Esophagus muscularis mucosa (tissue), 4 donors: Measurements from ENCODE around the gene MOCOS.

ENCODE experiments used
- EP300 ChIP-seq: sonication (generic); formaldehyde crosslinking; IDR thresholded peaks from one replicate; pipeline ENCODE4 v1.6.1; 2017; ENCODE audit warnings: antibody characterized with exemption
- POLR2A ChIP-seq: fragments of 450-650 bp; IDR thresholded peaks from one replicate; pipeline ENCODE4 v1.6.1; 2017; ENCODE audit warnings: antibody characterized with exemption, moderate library complexity, mild to moderate bottlenecking, low read depth
- POLR2AphosphoS5 ChIP-seq, 2 donors: sonication (generic); formaldehyde crosslinking; IDR thresholded peaks; one replicate each; pipeline ENCODE4 v1.6.1; 2017; ENCODE audit warnings: antibody characterized with exemption in 2 of 2
- TF ChIP-seq, protein P1 (sequence below), 3 experiments: fragments of 200-600 bp in 2 of 3; fragments of 450-650 bp in 1 of 3; sonication (generic) in 2 of 3; IDR thresholded peaks; one replicate each; pipeline ENCODE4 v1.5.1; 2017 to 2019; ENCODE audit warnings: antibody characterized with exemption in 3 of 3, mild to moderate bottlenecking in 2 of 3, moderate library complexity in 1 of 3

DNA sequence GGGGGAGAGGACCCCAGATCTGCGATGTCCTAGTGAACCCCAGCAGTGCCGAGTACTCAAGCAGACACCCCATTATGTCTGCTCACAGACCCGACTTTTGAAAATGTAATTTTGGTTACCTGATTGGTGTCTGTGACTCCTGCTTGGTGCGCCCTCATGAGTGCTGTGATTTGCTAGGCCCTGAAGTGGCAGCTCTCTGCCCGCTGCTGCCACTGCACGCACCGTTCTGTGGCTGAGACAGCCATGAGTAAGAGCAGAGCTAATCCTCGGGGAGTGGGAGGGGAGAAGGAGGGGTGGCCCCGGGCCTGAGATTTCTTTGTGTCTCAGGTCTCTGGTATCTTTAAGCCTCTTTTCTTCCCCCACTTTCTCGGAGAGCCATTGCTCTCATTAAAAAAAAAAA, 128.4 kb downstream of the MOCOS start:
- TF ChIP-seq, protein P1, sequence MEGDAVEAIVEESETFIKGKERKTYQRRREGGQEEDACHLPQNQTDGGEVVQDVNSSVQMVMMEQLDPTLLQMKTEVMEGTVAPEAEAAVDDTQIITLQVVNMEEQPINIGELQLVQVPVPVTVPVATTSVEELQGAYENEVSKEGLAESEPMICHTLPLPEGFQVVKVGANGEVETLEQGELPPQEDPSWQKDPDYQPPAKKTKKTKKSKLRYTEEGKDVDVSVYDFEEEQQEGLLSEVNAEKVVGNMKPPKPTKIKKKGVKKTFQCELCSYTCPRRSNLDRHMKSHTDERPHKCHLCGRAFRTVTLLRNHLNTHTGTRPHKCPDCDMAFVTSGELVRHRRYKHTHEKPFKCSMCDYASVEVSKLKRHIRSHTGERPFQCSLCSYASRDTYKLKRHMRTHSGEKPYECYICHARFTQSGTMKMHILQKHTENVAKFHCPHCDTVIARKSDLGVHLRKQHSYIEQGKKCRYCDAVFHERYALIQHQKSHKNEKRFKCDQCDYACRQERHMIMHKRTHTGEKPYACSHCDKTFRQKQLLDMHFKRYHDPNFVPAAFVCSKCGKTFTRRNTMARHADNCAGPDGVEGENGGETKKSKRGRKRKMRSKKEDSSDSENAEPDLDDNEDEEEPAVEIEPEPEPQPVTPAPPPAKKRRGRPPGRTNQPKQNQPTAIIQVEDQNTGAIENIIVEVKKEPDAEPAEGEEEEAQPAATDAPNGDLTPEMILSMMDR (IDR thresholded peaks at IDR 0.05), result no peak
- TF ChIP-seq EP300 (no peak), POLR2A (no peak), POLR2AphosphoS5 (IDR thresholded peaks at IDR 0.05) (no peak)
